Left ventricle myocardium inferior (tissue), 1 donor: ENCODE measurements around the gene PDLIM5. TPM values are rescaled to one million over a fixed set of nuclear protein-coding genes. Genes with fewer than 3 reads are reported as not detected.

ENCODE experiments used
- DNase-seq: peaks from one replicate; pipeline ENCODE4 v3.0.0-alpha.2; 2020
- H3K27ac ChIP-seq: fragments of 200-600 bp; replicated peaks from 2 replicates; pipeline ENCODE4 v1.8.0; 2021
- H3K27me3 ChIP-seq: fragments of 200-600 bp; 2 replicates; pipeline ENCODE4 v1.8.0; 2021; ENCODE audit warnings: low read depth
- H3K36me3 ChIP-seq: fragments of 200-600 bp; 2 replicates; pipeline ENCODE4 v1.8.0; 2021
- H3K4me1 ChIP-seq: fragments of 200-600 bp; 2 replicates; pipeline ENCODE4 v1.8.0; 2021
- H3K4me3 ChIP-seq: fragments of 200-600 bp; 2 replicates; pipeline ENCODE4 v1.8.0; 2021; ENCODE audit warnings: mild to moderate bottlenecking, moderate library complexity
- H3K9me3 ChIP-seq: fragments of 200-600 bp; replicated peaks from 2 replicates; pipeline ENCODE4 v1.8.0; 2021
- CTCF ChIP-seq: fragments of 200-600 bp; IDR thresholded peaks from 2 replicates; pipeline ENCODE4 v1.8.0; 2021; ENCODE audit warnings: antibody characterized with exemption, mild to moderate bottlenecking, borderline replicate concordance
- intact Hi-C: fragments of 100-400 bp; cut with micrococcal nuclease; formaldehyde crosslinking; loops from one replicate; pipeline ENCODE4 v1.11.0; 2022
- total RNA-seq: library from RNA; stranded (reverse); fragmentation: NEBNext Ultra II Directional; extraction: Animal tissue kit (Norgen Biotek cat#: 25700); gene quantifications from one replicate; pipeline ENCODE4 v1.2.1, GENCODE V29; 2021
- donor health status: DM: no; HTN: yes; CAD: no; lungs with severe emphysema.

The PDLIM5 gene
- total RNA-seq, 1 donor from 2014 or later = 982 TPM

- no peak overlapping the region for H3K4me3 ChIP-seq
- TF ChIP-seq CTCF = no peak
- intact Hi-C loops = no loop called here
Observed at GRCh38 chr4:94690851-94691254, 239.1 kb downstream of the PDLIM5 start.

GRCh38 chr4:94691552-94691951 lies 239.8 kb downstream of the PDLIM5 start:
- Histone ChIP-seq H3K4me3 (no peak overlapping the region), H3K36me3 (no peaks in the 10 kb centered on the region), H3K4me1 (no peaks in the 10 kb centered on the region), H3K27ac (no peak overlapping the region), H3K27me3 (no peaks in the 10 kb centered on the region), H3K9me3 (no peaks in the 10 kb centered on the region)
- no peak for TF ChIP-seq CTCF
- intact Hi-C loops = no loop called here
- no peak for DNase-seq

More at GRCh38 chr4:94690851-94691254, 239.1 kb downstream of the PDLIM5 start:
- no peak for DNase-seq
- Histone ChIP-seq H3K4me1 (no peaks in the 10 kb centered on the region), H3K9me3 (no peaks in the 10 kb centered on the region), H3K36me3 (no peaks in the 10 kb centered on the region), H3K27ac (no peak overlapping the region), H3K27me3 (no peaks in the 10 kb centered on the region)

GRCh38 chr4:94695384-94695783 lies 243.6 kb downstream of the PDLIM5 start:
- H3K9me3 ChIP-seq = no peaks in the 10 kb centered on the region
- intact Hi-C loops = no loop called here
- H3K27me3 ChIP-seq = no peaks in the 10 kb centered on the region
- H3K4me3 ChIP-seq = no peak overlapping the region
- no peaks in the 10 kb centered on the region for H3K4me1 ChIP-seq
- H3K36me3 ChIP-seq = no peaks in the 10 kb centered on the region
- DNase-seq = no peak
- no peak overlapping the region for H3K27ac ChIP-seq
- no peak for TF ChIP-seq CTCF

GRCh38 chr4:94698187-94698586 lies 246.4 kb downstream of the PDLIM5 start:
- H3K27ac ChIP-seq = no peak overlapping the region
- H3K36me3 ChIP-seq = no peaks in the 10 kb centered on the region
- H3K27me3 ChIP-seq = no peaks in the 10 kb centered on the region
- DNase-seq = no peak
- H3K9me3 ChIP-seq = no peaks in the 10 kb centered on the region
- no peaks in the 10 kb centered on the region for H3K4me1 ChIP-seq
- intact Hi-C loops = no loop called here
- no peak for TF ChIP-seq CTCF
- H3K4me3 ChIP-seq = no peak overlapping the region

GRCh38 chr4:94700298-94700697 lies 248.6 kb downstream of the PDLIM5 start:
- no peak overlapping the region for H3K4me3 ChIP-seq
- intact Hi-C loops = no loop called here
- H3K27me3 ChIP-seq = no peaks in the 10 kb centered on the region
- DNase-seq = no peak
- TF ChIP-seq CTCF = no peak
- H3K27ac ChIP-seq = no peak overlapping the region
- H3K36me3 ChIP-seq = no peaks in the 10 kb centered on the region
- no peaks in the 10 kb centered on the region for H3K4me1 ChIP-seq
- H3K9me3 ChIP-seq = no peaks in the 10 kb centered on the region
